Panc1 (cell line): ENCODE measurements around the gene RXFP4. TPM values are rescaled to one million over a fixed set of nuclear protein-coding genes. Genes with fewer than 3 reads are reported as not detected.
A peak's percentile ranks its signal among the peaks of the same experiment; 100 is the strongest.

Source experiments
- ATAC-seq: fragments of 200-7000 bp; cut with Tn5 transposase; 2 replicates; pipeline ENCODE4 v1.9.1; 2020; ENCODE audit warnings: mild to moderate bottlenecking, moderate library complexity
- BruUV-seq: library from RNA; stranded (reverse); fragments of 400-500 nt; replicated peaks from 2 replicates; lab custom pipeline; 2021; lab: Mats Ljungman, UMichigan
- CTCF ChIA-PET: fragments of 300-600 bp; sonication (Branson Sonifier 250); formaldehyde crosslinking; loops from one replicate; lab custom pipeline; 2022; ENCODE audit warnings: antibody characterized with exemption; lab: Charles Lee
- POLR2A ChIA-PET: fragments of 300-600 bp; sonication (Branson Sonifier 250); formaldehyde crosslinking; loops from one replicate; lab custom pipeline; 2022; ENCODE audit warnings: antibody characterized with exemption; lab: Charles Lee
- DNase-seq: peaks from one replicate; pipeline ENCODE4 v3.0.0-alpha.2; 2010; ENCODE audit warnings: low read depth, low spot score
- H3K27ac ChIP-seq: 2 replicates; pipeline ENCODE4 v1.5.1; 2011; ENCODE audit warnings: mild to moderate bottlenecking, low read length, inconsistent platforms
- H3K27me3 ChIP-seq: fragments of 200-500 bp; sonication (Bioruptor generic); 2 replicates; pipeline ENCODE4 v1.6.0; 2014; ENCODE audit warnings: low read length, inconsistent platforms; ENCODE audit not compliant: control insufficient read depth, insufficient read depth
- H3K36me3 ChIP-seq: fragments of 200-500 bp; sonication (Bioruptor generic); 2 replicates; pipeline ENCODE4 v1.5.1; 2014; ENCODE audit warnings: inconsistent platforms, mild to moderate bottlenecking, low read length, moderate library complexity; ENCODE audit not compliant: control insufficient read depth, insufficient read depth
- H3K4me1 ChIP-seq: 2 replicates; pipeline ENCODE4 v1.5.1; 2011; ENCODE audit warnings: inconsistent platforms, mild to moderate bottlenecking, low read length, moderate library complexity; ENCODE audit not compliant: control insufficient read depth, insufficient read depth
- H3K4me3 ChIP-seq, 2 experiments: 2 replicates each; pipeline ENCODE4 v1.5.1; 2011 to 2012; ENCODE audit warnings: low read depth in 2 of 2, low read length in 2 of 2, mild to moderate bottlenecking in 2 of 2, inconsistent platforms in 1 of 2, moderate library complexity in 1 of 2
- H3K9me3 ChIP-seq: fragments of 200-500 bp; sonication (Bioruptor generic); 2 replicates; pipeline ENCODE4 v1.5.1; 2014; ENCODE audit warnings: low read depth, mild to moderate bottlenecking, inconsistent platforms, low read length, moderate library complexity; ENCODE audit not compliant: control insufficient read depth, insufficient read depth
- CTCF ChIP-seq: fragments of 450-650 bp; IDR thresholded peaks from 2 replicates; pipeline ENCODE4 v1.5.1; 2017; ENCODE audit warnings: mild to moderate bottlenecking
- POLR2AphosphoS5 ChIP-seq: IDR thresholded peaks from 2 replicates; pipeline ENCODE4 v1.6.1; 2012; ENCODE audit warnings: mild to moderate bottlenecking, low read depth, low read length, moderate library complexity
- REST ChIP-seq, 2 experiments: IDR thresholded peaks; 2 replicates each; pipeline ENCODE4 v1.6.1; 2011 to 2012; ENCODE audit warnings: low read depth in 2 of 2, control low read depth in 1 of 2, low read length in 1 of 2, mild to moderate bottlenecking in 1 of 2, moderate library complexity in 1 of 2; ENCODE audit not compliant: insufficient read depth in 1 of 2
- SIN3A ChIP-seq: IDR thresholded peaks from 2 replicates; pipeline ENCODE4 v1.6.1; 2012; ENCODE audit warnings: low read depth, mild to moderate bottlenecking, low read length, moderate library complexity, borderline replicate concordance; ENCODE audit not compliant: insufficient read depth
- TCF7L2 ChIP-seq: IDR thresholded peaks from 2 replicates; pipeline ENCODE4 v1.6.1; 2011; ENCODE audit warnings: mild to moderate bottlenecking, low read depth, low read length, inconsistent platforms
- in situ Hi-C: cut with HindIII; loops from 2 replicates; pipeline ENCODE4 v1.10.0; 2016; ENCODE audit warnings: low sequenced_read_pairs, low pct_unique_long_range_greater_than_20kb
- intact Hi-C: fragments of 100-400 bp; cut with micrococcal nuclease; formaldehyde crosslinking; loops from one replicate; pipeline ENCODE4 v1.10.0; 2022; ENCODE audit not compliant: unreplicated experiment
- total RNA-seq: library from RNA; stranded (reverse); gene quantifications from one replicate; pipeline ENCODE4 v1.2.1, GENCODE V29; 2021; ENCODE audit not compliant: unreplicated experiment

The RXFP4 gene
- total RNA-seq, 1 experiment from 2014 or later = 8.0 TPM

- intact Hi-C loops = no loop called here
- in situ Hi-C loops = no loop called here
- no peaks in the 10 kb centered on the region for H3K9me3 ChIP-seq
- peak overlapping the region; percentile 34; the same call in 1 of the 2 replicates for H3K27ac ChIP-seq
- POLR2A ChIA-PET = interaction anchor here (0.7 kb wide), 1 partner anchor 371 kb away, joined by 9 read pairs; no protein-coding TSS in a partner anchor
- H3K27me3 ChIP-seq = no peaks in the 10 kb centered on the region
- DNase-seq (no peak), ATAC-seq (no peak)
- peaks cover 1% of the 10 kb centered on the region for H3K36me3 ChIP-seq
- no TSS peak for BruUV-seq
- H3K4me1 ChIP-seq = peaks cover 49% of the 10 kb centered on the region
- H3K4me3 ChIP-seq = no peak overlapping the region
- CTCF ChIA-PET = interaction anchor here (1.6 kb wide), 1 partner anchor 23 kb away, joined by 3 read pairs; no protein-coding TSS in a partner anchor
- no peak for TF ChIP-seq TCF7L2
- no peak for TF ChIP-seq REST (IDR thresholded peaks at IDR 0.05; ENCODE audit: insufficient read depth in 1 of 2, low read depth in 2 of 2, low read length in 1 of 2)
Measured at GRCh38 chr1:155968051-155968400, 26.6 kb downstream of the RXFP4 start.

- no peak for DNase-seq
- BruUV-seq = no TSS peak
- no peak for ATAC-seq
- TF ChIP-seq CTCF = no peak
- no peak for TF ChIP-seq SIN3A
- no peak for TF ChIP-seq REST (IDR thresholded peaks at IDR 0.05; ENCODE audit: insufficient read depth in 1 of 2, low read depth in 2 of 2, low read length in 1 of 2)
- no peak for TF ChIP-seq POLR2AphosphoS5
- no peak for TF ChIP-seq TCF7L2
- intact Hi-C loops = no loop called here
- in situ Hi-C loops = no loop called here
- Histone ChIP-seq H3K4me1 (peaks cover 48% of the 10 kb centered on the region), H3K9me3 (no peaks in the 10 kb centered on the region), H3K27me3 (no peaks in the 10 kb centered on the region), H3K27ac (no peak overlapping the region), H3K36me3 (no peaks in the 10 kb centered on the region; the same call in none of the 2 replicates), H3K4me3 (no peak overlapping the region)
- ChIA-PET POLR2A (no interaction called here), CTCF (no interaction called here)
Measured at GRCh38 chr1:155968670-155969069, 27.2 kb downstream of the RXFP4 start.
